Erythroblast (primary cell): ENCODE measurements around the gene GABBR2.

Experiments
- DNase-seq, 2 experiments: peaks; one replicate each; lab custom pipeline; 2025; lab: John Stamatoyannopoulos, UW
- GATA1 ChIP-seq: IDR thresholded peaks from 2 replicates; pipeline ENCODE4 v1.6.1; 2011; ENCODE audit warnings: low read depth, mild to moderate bottlenecking, control low read depth, low read length, moderate library complexity
- POLR2A ChIP-seq: IDR thresholded peaks from 2 replicates; pipeline ENCODE4 v1.6.1; 2011; ENCODE audit warnings: mild to moderate bottlenecking, low read length

GABBR2 gene

DNA sequence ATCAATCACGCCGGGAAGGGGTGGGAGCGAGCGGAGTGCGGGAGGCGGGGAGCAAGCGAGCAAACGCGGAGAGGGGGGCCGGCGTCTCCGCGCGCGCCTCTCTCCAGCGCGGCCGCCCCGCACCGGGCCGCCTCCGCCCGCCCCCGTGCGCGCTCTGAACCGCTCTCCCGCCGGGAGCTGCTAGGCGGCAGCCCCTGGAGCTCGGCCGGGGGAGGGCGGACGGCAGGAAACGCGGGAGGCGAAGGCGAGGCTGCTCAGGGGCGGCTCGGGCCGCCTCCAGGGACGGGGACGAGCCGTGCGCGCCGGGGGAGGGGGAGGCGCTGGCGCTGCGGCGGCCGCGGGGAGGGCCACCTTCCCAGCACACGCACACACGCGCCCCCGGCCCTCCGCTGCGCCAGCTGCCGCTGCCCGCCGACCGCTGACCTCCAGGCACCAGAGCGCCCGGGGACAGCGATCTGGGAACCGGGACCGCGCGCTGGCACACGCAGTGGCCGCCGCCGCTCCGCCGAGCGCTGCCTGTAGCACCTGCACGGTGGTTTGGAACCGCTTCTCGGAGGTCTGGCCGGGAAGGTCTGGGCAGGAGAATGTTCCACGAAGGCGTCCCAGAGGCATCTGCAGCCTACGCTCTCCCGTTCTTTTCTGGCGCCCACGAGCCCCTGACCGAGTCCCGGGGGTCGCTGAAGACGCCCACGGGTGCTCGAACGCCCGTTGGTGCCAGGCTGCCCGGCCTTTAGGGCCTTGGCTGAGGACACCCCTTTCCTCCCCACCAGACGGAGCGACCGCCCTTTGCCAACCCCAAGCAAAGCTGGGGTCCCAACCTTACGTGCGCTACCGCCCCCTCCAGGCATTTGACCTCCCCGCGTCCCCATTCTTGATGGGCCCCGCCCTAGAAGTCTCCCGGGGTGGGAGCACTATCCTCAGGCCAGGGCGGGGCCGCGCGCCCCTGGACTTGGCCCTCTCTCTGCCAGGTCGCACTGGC is at the start of gene GABBR2:
Gene GABBR2, minus strand, starts transcription at position 3 of the 979 bp plus-strand sequence. CDS start 198 bp downstream, outside the sequence.
- no peak for TF ChIP-seq GATA1
- TF ChIP-seq POLR2A = no peak
- DNase-seq = no peak

DNA sequence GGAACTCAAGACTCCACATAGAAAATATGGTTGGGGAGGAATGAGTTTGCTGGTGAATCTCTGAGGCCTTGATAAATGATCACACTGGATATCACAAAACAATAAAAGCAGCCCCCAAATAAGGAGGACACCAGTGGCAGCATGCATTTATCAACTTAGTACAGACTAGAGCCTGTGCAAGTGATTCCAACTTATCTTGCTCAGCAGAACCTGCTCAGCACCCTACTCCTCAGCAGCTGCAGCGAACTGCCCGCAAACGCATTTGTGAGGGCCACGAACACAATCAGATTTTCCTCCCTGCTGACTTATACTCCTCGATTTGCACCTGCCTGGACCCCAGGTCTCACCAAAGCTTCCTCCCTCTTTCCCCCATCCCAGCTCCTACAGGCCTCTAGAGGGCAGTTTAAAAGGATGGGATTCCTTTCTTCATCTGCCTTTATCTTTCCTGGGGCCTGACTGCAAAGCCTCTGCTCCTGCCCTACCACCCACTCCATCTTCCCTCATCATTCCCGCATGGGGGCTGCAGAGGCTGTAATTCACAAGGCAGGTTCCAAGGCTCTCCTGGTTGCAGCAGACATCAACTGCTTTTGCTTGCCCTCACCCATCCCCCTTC is 46.4 kb upstream of the GABBR2 start:
- TF ChIP-seq POLR2A (no peak), GATA1 (no peak)
- peak in 1 of 2 experiments; percentile 24 for DNase-seq

DNA sequence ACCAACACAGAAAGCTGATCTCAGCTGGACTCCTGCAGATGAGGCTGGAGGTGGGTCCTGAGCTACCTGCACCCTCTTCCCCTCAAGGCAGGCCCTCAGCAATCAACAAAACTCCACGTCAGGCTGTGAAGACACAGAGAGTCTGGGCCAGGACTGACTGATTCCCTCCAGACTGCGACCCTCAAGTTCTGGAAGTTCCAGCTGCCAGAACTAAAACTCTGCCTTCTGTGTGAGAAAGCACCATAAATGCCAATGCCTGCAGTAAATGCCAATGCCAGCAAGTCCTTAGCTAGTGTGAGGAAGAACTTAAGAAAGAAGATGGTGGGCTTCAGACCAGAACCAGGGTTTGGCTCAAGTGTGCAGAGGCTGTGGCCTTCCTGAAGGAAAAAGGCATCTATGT is 42.5 kb upstream of the GABBR2 start:
- no peak for DNase-seq

DNA sequence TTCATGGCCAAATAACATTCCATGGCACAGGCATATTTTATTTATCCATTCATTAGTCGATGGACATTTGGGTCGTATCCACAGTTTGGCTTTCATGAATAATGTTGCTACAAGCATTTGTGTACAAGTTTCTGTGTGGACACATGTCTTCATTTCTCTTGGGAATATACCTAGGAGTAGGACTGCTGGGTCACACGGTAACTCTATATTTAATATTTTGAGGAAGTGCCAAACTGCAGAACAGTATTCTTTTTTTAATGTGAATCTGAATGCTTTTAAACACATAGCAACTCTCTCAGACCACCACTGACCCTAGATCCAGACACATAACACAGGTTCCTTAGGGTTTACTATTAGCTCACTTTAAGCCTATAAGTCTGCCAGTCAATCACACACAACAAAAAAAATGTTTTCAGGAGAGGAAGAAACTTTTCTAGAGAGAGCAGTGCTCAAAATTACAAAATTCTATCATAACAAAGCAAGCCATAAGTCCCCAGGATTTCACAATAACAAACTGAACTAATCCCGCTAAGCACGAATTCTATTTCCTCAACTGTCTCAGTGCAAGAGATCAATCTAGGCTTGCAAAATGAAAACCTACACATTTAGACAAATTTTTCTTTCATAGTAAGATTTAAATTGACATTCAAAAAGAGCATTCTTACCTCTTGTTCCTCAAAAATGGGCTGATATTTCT is 41.8 kb upstream of the GABBR2 start:
- TF ChIP-seq POLR2A = no peak
- TF ChIP-seq GATA1 = no peak
- DNase-seq = no peak

More for the DNA sequence above, 42.5 kb upstream of the GABBR2 start:
- TF ChIP-seq GATA1 = no peak
- no peak for TF ChIP-seq POLR2A

DNA sequence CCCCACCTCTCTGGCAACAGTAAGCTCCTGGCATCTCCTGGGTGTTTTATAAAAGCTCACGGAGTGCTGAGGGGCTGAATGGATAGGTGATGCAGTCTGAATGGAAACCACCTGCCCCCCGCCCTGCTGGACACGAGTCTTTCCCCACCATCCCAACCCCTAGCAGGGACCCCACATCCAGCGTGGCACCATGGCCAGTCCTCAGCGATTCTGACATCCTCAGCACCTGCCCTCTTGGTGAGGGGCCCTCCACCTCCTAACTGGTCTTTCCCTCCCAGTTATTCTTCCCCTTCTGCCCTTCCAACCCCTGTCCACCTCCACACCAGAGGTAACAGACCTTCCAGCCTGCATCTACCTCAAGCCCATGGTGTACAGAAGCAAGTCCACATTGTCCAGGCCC is 38.7 kb upstream of the GABBR2 start:
- TF ChIP-seq GATA1 = no peak
- TF ChIP-seq POLR2A = no peak
- no peak for DNase-seq

DNA sequence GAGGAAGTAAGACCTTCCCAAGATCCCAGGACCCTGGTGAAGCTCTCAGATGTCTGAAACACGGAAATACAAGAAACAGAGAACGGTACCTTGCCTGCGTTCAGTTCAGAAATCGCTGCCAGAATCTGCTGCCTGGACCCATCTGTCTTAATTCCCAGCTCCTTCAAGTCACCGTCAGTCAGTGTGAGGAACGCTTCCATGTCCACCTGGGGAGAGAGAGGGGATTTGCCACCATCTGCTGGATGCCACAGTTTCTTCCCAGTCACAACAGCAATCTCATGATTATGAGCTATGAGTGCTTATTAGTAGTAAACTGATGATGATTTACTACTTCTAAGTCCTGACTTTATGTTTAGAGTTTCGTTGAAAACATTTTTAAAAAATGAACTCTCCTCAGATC is 36.7 kb upstream of the GABBR2 start:
- DNase-seq = no peak
- TF ChIP-seq POLR2A = no peak
- no peak for TF ChIP-seq GATA1

DNA sequence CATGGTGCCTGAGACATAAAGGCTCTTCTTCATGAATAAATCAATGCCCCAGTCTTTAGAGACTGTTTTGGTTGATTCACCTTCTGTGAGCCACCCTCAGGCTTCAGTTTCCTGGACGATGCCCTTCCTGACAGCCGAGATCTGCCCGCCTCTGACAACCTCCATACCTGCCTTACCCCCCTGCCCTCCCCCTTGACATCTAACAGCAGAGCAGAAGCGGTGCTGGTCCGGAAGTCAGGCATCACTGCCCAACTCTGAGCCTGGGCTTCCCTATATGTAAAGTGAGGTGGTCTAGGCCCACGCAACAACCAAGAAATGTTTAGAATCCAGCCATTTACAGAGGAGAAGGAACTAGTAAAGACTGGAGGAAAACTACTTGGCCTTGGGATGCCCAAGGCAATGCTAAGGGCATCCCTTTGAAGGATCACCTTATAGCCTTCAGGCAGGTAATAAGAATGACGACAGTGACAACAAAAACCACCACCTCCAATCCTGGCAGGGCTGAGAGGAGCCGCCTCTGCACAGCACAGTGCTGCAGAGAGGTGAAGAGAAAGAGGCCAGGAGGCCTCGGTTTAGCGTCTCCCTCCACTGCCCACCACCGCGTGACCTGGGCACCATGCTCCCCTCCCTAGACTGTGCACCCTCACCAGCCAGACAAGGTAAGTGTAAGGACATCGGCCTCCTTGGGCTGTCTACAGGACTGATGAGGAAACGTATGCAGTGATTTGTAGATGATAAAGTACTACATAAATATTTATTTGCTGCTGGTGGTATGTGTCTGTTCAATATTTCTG is 35.3 kb upstream of the GABBR2 start:
- no peak for TF ChIP-seq GATA1
- no peak for TF ChIP-seq POLR2A
- no peak for DNase-seq

DNA sequence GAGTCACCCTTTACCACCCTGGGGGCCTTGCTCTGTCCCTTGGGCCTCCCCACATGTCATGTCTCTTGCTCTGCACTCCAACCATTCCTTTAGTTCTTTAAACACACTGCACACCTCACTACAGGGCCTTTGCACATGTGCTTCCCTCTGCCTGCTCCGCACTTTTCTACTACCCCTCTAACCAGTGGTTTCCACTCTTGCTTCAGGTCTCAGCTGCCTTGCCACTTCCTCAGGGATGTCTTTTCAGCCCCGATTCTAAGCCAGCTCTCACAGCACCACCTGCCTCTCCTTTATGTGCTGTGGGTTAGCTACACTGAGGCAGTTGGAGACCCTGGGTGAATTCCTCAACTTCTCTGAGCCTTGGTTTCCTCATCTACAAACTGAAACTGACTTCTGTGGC is 34.6 kb upstream of the GABBR2 start:
- DNase-seq = no peak
- no peak for TF ChIP-seq POLR2A
- no peak for TF ChIP-seq GATA1

DNA sequence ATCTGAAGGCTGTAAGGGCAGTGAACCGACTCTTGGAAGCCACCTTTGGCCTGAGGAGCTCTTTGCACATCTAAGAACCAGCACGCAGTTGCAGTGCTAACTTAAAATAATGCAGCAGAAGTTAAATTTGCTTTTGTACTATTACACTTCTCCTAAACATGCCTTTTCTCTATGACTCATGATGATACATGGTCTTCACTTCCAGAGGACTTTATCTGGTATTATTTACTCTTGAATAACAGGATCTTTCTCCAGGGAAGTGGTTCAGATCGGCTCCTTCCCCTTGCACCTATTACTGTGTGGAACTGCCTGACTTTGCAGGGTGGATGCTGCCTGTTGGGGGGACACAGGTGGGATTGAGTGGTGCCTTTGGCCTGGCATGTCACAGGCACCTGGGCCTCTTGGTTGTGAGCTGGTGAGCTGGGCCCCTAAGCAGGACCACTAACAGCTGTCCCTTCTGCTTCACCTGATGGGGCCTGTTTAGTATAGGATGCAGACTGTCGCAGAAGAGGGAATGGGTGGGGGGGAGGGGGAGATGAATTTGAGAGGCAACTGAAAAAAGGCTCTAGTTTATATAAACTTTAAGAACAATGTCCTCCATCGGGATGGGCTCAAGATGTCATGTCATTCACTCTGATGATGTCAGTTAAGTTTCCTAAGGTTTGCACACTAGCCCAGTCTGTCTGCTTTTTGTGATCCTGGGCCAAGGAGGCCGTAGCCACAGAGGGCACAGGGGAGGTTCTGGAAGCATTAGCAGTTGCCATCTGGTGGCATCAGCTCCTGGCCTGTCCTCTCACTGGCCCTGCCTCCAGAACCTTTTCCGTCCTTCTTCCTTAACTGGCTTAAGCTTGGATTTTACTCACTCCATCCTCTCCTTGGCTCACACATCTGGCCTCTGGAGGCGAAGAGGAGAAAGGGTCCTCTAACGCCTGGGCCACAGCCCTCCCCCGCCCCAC is 33.9 kb upstream of the GABBR2 start:
- DNase-seq = no peak
- TF ChIP-seq POLR2A = no peak
- TF ChIP-seq GATA1 = no peak

DNA sequence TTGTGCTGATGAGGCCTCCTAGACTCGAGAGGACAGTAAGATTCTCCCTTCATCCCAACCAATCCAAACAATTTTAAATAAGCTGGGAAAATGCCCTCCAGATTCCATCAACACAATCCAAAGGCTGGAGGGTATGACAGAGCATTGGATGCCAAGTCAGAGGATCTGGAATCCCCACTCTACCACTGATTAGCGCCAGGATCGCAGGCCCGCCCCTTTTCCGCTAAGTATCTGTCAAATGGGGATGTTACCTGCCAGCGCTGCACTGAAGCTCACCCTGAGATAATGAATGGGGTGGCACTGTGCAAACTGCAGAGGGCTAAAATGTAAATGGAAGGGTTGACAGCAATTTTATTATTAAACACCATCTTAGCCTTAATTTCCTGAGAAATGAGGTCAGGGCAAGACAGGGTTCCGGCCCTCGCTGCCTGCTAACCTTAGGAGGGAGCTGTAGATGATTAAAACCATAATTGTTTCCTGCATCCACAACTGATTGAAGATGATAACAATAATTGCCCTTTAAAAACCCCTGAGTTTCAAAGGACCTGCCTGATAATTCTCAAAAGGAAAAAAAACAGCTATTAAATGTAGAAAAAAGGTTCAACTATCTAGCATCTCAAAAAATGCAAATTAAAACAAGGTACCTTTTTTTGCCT is 31.6 kb upstream of the GABBR2 start:
- no peak for TF ChIP-seq POLR2A
- no peak for TF ChIP-seq GATA1
- no peak for DNase-seq

DNA sequence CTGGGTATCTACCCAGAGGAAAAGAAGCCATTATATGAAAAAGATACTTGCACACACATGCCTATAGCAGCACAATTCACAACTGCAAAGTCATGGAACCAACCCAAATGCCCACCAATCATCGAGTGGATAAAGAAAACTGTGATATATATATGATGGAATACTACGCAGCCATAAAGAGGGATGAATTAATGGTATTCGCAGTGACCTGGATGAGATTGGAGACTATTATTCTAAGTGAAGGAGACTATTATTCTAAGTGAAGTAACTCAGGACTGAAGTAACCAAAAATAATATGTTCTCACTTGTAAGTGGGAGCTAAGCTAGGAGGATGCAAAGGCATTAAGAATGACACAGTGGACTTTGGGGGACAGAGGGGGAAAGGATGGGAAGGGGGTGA is 30.0 kb upstream of the GABBR2 start:
- no peak for DNase-seq
- TF ChIP-seq POLR2A (no peak), GATA1 (no peak)
